ENCODE results near the gene TBXAS1.
"Not testable (repeated sequence)": the region's sequence is repeated elsewhere in the genome, so short reads cannot be mapped to it uniquely, and the experiment has no call there.

Gene TBXAS1

DNA sequence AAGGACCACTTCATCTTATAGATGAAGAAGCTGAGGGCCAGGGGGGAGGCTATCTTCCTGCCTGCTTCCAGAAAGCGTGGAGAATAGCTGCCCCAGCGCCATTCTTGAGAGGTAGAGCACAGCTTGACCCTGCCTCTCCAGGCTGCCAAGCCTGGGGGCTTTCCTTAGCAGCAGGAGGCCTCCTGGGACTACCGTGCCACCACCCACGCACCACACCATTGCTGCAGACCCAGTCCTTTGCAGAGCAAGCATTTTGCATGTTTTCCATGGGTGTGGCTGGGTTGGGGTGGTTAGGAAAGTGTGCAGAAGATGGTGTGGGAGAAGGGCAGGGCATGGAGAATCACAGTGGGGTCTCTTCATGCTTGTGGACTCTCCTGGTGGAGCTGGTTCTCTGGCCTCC is 64.9 kb downstream of the TBXAS1 start:
- no peak for DNase-seq

DNA sequence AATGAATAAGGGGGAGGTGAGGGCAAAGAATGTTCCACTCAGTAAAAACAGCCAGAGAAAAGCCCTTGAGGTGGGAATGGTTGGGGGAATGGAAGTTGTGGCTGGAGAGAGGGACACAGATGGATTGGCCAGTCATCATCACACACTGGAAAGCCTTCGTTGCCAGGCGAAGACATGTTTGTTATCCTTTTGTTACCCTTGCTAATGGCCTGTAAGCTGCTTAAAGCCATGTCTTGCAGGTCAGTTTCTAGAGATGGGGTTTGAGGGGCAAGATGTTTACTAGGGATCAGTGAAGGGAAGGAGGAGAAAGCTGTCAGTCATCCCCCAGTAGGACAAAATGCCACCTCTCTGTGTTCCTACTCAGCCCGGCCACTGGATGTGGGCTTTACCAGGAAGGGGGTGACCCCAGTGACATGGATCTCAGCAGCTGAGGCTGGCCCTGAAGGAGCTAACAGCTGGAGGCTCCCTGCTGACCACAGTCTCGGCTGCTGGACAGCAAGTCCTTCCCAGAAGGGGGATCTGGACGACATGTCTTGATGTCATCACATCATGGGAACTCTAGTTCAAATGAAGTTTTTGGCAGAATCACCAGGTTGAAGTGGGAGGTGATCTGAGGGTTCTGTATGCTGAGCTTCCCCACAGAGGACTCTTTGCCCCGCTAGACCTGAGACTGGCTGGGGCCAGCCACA is 66.2 kb downstream of the TBXAS1 start:
- DNase-seq, result no peak

DNA sequence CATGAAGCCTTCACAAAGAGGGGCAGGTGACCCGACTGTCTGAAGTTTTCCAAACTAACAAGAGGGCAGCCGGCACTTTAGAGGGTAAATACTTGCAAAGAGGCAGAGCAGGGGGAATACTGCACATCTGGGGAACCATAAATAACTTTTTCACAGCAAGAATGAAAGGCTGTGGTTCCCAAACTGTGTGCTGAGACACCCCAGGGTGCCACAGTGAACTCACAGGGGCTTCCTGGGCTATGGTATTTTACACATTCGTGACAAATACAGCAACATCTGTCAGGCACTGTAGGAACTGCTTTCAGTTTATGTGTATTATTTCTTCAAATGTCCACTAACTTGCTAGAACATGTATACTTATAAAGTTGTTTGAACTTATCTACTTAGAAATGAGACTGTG is 67.2 kb downstream of the TBXAS1 start:
- DNase-seq, result no peak

DNA sequence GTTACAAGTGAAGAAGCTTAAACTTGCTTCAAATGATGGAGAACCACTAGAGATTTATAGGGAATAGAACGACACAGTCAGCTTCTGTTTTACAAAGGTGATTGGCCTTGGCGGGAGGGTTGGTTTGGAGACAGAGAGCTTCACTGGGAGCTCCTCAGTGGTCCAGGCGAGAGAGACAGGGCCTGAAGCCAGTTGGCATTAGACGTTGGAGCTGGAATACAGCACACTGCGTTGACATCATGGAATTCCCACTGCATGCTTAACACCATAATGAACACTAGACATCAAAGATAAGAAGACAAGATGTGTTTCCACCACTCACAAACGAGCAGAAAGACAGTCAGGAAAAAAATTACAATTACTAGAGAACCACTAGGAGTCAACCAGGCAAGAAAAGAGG is 67.8 kb downstream of the TBXAS1 start:
- DNase-seq, result no peak

GRCh38 chr7:139897422-139898090 is 68.5 kb downstream of the TBXAS1 start:
- no peak for DNase-seq

DNA sequence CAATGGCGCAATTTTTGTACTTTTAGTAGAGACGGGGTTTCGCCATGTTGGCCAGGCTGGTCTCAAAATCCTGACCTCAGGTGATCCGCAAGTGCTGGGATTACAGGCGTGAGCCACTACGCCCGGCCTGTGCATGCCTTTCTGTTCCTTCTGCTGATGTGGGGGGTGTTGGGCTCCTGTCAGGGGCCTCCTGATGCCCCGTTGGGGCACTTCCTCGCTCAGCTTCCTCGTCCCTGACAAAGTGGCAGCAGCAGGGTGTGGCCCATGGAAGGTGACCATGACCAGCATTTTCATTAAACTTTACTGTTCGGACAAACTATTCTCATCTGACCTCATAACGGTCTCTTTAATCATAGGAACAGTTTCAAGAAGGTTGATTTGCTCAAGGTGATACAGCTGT is 69.4 kb downstream of the TBXAS1 start:
- DNase-seq, result no peak

- no peak for DNase-seq
Observed at GRCh38 chr7:139899328-139899955, 70.4 kb downstream of the TBXAS1 start.

GRCh38 chr7:139900326-139900725 is 71.3 kb downstream of the TBXAS1 start:
- no peak for DNase-seq

GRCh38 chr7:139901056-139901795 is 72.2 kb downstream of the TBXAS1 start:
- DNase-seq, result no peak

DNA sequence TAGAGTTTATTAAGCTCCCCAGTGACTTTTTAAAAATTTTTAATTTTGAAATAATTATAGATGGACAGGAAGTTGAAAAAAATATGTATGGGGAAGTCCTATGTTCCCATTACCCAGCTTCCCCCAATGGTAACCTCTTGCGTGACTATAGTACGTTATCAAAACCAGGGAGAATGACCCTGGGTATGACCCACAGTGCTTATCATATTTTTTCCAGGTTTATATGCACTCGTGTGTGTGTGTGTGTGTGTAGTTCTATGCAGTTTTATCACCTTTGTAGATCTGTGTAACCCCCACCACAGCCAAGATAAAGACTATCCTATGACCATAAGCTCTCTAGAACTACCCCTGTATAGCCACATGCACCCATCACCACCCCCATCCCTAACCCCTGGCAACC is 72.8 kb downstream of the TBXAS1 start:
- DNase-seq, result no peak

DNA sequence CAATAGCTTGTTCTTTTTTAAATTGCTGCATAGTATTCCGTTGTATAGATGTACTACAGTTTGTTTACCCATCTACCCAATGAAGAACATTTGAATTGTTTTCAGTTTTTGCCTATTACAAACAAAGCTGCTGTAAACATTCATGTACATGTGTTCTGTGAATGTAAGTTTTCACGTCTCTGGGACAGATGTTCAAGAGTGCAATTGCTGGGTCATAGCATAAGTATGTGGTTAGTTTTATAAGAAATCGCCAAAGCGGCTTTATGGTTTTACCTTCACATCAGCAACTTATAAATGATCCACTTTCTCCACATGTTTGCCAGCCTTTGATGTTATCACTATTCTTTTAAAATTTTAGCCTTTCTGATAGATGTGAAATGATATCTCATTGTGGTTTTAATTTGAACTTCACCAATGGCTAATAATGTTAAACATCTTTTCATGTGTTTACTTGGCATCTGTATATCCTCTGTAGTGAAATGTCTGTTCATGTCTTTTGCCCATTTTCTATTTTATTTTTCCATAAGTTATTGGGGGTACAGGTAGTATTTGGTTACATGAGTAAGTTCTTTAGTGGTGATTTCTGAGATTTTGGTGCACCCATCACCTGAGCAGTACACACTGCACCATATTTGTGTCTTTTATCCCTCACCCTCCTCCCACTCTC is 73.5 kb downstream of the TBXAS1 start:
- no peak for DNase-seq

DNA sequence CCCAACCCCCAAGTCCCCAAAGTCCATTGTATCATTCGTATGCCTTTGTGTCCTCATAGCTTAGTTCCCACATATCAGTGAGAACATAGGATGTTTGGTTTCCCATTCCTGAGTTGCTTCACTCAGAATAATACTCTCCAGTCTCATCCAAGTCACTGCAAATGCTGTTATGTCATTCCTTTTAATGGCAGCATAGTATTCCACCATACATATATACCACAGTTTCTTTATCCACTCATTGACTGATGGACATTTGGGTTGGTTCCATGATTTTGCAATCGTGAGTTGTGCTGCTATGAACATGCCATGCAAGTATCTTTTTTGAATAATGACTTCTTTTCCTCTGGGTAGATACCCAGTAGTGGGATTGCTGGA is 74.0 kb downstream of the TBXAS1 start:
- DNase-seq, result not testable (repeated sequence)

DNA sequence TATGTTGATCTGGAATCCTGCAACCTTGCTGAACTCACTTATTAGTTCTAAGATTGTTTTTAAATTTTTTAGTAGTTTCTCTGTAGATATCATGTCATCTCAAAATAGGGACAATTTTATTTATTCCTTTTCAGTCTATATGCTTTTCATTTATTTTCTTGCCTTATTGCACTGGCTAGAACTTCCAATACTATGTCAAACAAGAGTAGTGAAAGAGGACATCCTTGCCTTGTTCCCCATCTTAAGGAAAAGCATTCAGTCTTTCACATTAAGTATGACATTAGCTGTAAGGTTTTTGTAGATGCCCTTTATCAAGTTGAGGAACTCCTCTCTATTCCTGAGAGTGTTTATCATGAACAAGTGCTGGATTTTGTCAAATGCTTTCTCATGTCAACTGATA is 77.8 kb downstream of the TBXAS1 start:
- no peak for DNase-seq

- no peak for DNase-seq
Observed at GRCh38 chr7:139908792-139909191, 79.7 kb downstream of the TBXAS1 start.

- no peak for DNase-seq
Observed at GRCh38 chr7:139909379-139910050, 80.5 kb downstream of the TBXAS1 start.

DNA sequence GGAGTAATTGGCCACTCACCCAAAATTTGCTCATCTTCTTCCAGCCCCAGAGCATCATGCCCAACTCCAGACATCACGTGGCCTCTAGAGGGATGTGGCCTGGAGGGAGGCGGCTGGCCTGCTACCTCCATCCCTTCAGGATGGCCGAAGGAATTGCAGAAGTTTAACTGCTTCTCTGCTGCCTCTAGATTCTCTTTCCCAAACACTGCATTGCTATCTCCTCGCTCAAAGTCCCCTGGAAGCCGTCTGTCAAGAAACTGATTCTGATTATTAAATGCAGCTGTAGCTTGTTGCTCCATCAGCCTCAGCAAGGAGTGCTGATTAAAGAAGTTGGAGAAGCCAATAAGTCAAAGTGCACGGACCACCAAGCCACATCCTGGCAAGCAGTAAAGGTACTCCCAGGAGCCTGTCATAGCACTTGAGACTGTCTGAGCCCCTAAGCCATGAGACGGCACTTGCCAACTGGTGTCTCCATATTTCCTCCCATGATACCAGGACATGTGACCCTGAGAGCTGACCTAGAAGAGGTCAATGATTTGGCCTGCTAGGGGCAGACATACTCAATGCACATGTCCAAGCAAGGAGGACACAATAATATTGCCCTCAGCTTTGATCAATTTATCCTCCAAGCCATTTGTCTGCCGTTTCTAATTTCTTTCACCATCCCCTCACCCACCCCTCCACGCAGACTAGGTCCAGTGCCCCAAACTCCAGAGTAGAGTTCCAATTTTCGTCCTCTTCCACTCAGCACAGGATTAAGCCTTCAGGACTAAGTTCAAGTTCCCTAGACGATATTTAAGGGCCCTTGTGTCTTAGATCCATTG is 84.2 kb downstream of the TBXAS1 start:
- no peak for DNase-seq

GRCh38 chr7:139913845-139914135 is 84.7 kb downstream of the TBXAS1 start:
- DNase-seq, result no peak

DNA sequence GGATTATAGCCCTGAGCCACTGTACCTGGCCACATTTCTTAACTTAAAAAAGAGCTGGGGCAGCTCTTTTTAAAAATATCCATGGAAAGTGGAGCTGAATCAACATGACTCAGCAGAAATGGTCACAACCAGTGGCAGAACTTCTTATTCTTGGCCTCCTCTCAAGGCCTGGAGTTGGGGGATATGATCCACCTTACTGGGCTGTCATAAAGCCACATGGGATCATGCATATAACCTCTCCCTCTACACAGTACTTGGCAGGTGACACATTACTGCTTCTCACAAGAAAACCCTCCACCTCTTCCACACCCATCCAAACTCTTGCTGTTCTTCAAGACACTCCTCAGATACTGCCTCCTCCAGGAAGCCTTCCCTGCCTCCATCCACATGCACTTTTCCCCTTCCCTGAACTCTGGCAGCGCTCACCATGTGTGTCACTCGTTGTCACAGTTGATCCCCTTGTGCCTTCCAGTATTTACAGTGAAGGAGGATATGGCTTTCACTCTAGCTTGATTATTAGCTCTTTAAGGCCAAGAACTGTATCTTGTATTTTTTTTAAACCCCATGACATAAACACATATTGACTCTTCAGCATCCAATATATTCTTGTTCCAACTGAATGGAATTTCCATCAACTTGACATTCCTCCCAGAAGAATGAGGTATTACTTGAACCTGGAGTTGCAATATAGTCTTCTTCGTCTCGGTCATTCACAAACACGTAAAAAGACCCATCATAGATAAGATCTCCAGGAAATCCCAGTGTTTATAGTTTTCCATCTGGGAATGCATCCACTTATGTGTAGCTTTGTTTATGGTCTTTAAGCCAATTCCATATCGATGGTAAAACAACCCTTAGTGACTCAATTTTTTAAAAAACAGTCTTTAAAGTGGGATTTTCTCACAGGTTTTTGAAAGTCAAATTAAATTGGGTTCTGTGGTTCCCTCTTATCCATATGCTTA is 85.5 kb downstream of the TBXAS1 start:
- DNase-seq, result no peak

- DNase-seq, result no peak
Observed at GRCh38 chr7:139915268-139915863, 86.3 kb downstream of the TBXAS1 start.

Measured in midbrain (tissue), 1 donor.